Measurements from ENCODE around the gene ESRRA.

Gene ESRRA

DNA sequence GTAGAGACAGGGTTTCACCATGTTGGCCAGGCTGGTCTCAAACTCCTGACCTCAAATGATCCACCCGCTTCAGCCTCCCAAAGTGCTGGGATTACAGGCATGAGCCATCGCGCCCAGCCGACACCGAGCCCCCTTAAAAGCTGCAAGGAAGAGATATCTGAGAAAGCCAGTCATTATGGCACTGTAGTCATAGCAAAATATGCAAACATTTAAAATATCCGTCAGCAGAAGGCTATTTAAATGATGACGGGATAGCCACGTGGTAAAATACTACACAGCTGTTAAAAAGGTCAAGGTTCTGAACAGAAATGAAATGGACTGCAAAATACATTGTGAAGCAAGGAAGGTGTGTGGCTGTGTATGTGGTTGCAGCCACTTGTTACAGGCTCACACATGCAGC is 28.2 kb downstream of the ESRRA start:
- no peaks in the 10 kb centered on the region for H3K27me3 Mint-ChIP-seq
- no peak overlapping the region for H3K27ac Mint-ChIP-seq
- H3K4me1 Mint-ChIP-seq = peaks cover 23 to 39% of the 10 kb centered on the region in 2 donors
- no peak for DNase-seq
- H3K36me3 Mint-ChIP-seq = peaks cover 8 to 11% of the 10 kb centered on the region in 2 donors
- no peaks in the 10 kb centered on the region for H3K9me3 Mint-ChIP-seq
- H3K4me3 Mint-ChIP-seq = no peak overlapping the region
- no peak for ATAC-seq (replicated peaks)

DNA sequence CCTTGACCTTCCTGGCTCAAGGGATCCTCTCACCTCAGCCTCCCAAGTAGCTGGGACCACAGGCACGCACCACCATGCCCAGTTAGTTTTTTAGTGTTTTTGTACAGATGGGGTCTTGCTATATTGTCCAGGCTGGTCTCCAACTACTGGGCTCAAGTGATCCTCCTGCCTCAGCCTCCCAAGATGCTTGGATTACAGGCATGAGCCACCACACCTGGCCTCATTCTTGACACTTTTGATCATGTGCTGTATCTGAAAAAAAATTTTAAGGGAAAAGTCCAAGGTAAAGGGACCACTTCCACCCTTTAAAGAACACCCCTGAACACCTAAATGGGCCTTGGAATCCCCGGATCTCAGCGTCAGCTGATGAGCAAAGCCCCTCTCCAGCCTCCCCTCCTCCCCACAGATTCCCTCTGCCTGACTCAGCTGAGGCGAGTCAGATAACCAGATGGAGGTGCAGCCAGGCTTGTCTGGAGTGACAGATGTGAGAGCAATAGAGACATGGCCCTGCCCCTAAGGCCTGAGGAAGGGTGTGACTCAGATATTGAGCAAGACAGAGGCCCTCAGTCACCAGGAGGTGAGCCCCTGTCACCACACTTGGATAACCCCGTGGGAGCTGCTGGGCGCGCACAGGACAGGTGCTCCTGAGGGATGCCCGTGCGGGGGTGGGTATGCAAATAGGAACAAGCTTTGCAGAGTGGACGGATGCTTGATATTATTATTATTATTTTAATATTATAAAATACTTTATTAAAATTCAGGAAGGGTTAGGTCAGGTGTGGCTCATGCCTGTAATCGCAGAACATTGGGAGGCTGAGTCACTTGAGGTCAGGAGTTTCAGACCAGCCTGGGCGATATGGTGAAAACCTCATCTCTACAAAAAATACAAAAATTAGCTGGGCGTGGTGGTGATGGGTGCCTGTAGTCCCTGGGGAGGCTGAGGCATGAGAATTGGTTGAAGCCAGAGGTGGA is 29.7 kb downstream of the ESRRA start:
- peak overlapping the region; percentile 67 to 79 for H3K4me3 Mint-ChIP-seq
- no peaks in the 10 kb centered on the region for H3K9me3 Mint-ChIP-seq
- H3K27ac Mint-ChIP-seq = peak overlapping the region; percentile 94
- peaks cover 8 to 16% of the 10 kb centered on the region in 2 donors for H3K36me3 Mint-ChIP-seq
- DNase-seq (peak; percentile 82), ATAC-seq (replicated peaks) (peak; percentile 82 to 83)
- peaks cover 27 to 52% of the 10 kb centered on the region in 2 donors for H3K4me1 Mint-ChIP-seq
- H3K27me3 Mint-ChIP-seq = no peaks in the 10 kb centered on the region

DNA sequence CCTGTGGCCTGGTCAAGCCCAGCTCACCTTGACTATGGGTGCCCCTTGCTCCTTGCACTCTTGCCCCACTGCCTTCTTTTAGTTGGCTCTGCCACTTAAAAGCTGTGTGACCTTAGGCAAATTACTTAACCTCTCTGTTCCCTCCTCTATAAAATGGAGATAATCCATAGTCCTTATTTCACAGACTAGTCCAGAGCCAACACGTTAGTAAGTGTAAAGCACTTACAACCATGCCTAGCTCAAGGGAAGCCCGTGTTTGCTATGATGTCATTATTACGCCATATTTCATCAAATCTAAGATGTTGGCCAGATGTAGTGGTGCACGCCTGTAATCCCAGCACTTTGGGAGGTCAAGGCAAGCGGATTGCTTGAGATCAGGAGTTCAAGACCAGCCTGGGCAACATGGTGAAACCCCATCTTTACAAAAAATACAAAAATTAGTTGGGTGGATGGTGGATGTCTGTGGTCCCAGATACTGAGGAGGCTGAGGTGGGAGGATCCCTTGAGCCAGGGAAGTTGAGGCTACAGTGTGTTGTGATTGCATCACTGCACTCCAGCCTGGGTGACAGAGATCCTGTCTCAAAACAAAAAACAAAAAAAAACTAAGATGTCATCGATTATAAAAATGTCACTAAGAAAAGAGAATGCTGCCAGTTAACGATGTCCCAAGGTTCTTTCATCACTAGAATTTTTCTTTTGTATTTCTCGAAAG is 32.4 kb downstream of the ESRRA start:
- Mint-ChIP-seq H3K36me3 (peaks cover 28 to 37% of the 10 kb centered on the region in 2 donors), H3K4me3 (no peak overlapping the region), H3K4me1 (peaks cover 43 to 66% of the 10 kb centered on the region in 2 donors), H3K27me3 (no peaks in the 10 kb centered on the region), H3K9me3 (no peaks in the 10 kb centered on the region), H3K27ac (no peak overlapping the region)
- ATAC-seq (replicated peaks) (no peak), DNase-seq (no peak)

DNA sequence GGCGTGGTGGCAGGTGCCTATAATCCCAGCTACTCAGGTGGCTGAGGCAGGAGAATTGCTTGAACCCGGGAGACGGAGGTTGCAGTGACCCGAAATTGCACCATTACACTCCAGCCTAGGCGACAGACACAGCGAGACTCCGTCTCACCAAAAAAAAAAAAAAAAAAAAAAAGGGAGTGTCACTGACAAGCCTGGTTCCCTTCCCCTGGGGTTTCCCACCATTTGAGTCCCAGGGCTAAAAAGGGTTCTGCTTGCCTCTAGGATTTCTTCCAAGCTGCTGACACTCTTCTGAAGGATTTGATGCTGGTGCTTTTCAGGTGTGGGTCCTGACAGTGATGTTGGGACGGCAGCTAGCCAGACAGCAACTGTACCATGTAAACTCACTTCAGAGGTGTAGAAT is 33.4 kb downstream of the ESRRA start:
- no peaks in the 10 kb centered on the region for H3K9me3 Mint-ChIP-seq
- ATAC-seq (replicated peaks) (no peak), DNase-seq (no peak)
- peak overlapping the region; percentile 97 for H3K27ac Mint-ChIP-seq
- no peaks in the 10 kb centered on the region for H3K27me3 Mint-ChIP-seq
- peaks cover 42 to 74% of the 10 kb centered on the region in 2 donors for H3K4me1 Mint-ChIP-seq
- peak overlapping the region; percentile 93 to 99 for H3K4me3 Mint-ChIP-seq
- H3K36me3 Mint-ChIP-seq = peaks cover 31 to 38% of the 10 kb centered on the region in 2 donors

DNA sequence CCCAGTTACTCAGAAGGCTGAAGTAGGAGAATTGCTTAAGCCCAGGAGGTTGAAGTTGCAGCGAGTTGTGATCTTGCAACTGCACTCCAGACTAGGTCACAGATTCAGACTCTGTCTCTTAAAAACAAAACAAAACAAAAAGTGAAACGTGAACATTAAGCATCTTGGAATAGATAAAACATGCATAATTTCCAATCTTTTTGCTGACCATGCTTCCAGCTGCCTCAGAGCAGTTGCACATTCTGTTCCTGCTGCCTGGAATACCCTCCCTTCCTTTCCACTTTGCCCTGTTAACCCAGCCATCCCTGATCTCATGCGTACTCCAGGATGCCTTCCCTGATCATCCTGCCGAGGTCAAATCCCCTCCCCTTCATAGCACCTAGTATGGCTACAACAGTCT is 34.0 kb downstream of the ESRRA start:
- H3K9me3 Mint-ChIP-seq = no peaks in the 10 kb centered on the region
- H3K4me1 Mint-ChIP-seq = peaks cover 41 to 70% of the 10 kb centered on the region in 2 donors
- no peaks in the 10 kb centered on the region for H3K27me3 Mint-ChIP-seq
- ATAC-seq (replicated peaks) (no peak), DNase-seq (no peak)
- peak overlapping the region; percentile 93 to 99 for H3K4me3 Mint-ChIP-seq
- H3K36me3 Mint-ChIP-seq = peaks cover 35 to 40% of the 10 kb centered on the region in 2 donors
- peak overlapping the region; percentile 97 for H3K27ac Mint-ChIP-seq

DNA sequence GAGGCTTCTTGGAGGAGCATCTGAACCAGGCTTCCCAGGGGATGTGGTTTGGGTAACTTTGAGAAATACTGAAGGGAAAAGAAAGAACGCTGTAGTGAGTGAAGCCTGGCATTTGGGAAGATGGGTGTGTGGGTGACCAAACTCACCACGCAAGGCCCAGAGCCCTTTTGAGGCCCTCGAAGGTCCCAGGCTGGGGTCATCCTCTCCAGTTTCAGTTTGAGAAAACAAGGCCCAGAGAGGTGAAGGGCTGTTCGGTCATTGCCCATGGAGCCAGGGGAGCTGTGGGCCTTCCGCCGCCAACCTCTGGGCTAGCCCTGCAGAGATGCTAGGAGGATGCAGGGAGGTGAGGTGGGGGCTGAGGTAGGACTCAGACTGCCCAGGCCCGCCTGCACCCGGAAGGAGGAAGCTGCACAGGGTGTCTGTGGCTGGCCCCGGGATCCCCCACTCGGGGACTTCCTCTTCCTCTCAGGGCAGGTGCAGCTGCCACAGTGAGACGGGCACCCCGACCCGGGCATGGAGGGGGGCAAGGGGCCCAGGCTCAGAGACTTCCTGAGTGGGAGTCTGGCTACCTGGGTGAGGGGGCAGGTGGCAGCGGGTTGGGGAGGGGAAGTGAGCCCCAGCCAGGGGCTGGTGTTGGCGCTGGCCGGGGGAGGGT is 34.6 kb downstream of the ESRRA start, which contains the start of gene CCDC88B:
CCDC88B (plus strand) TSS at position 451 of the 655 bp plus-strand sequence; CDS start at position 514, 63 bp downstream.
- Mint-ChIP-seq H3K27ac (peak within 1 kb of the TSS; percentile 97), H3K9me3 (no peaks in the 10 kb centered on the region), H3K27me3 (no peaks in the 10 kb centered on the region), H3K4me3 (peak within 1 kb of the TSS; percentile 93 to 99), H3K36me3 (peaks cover 37 to 44% of the 10 kb centered on the region in 2 donors), H3K4me1 (peaks cover 39 to 73% of the 10 kb centered on the region in 2 donors)
- DNase-seq = peak; percentile 88
- ATAC-seq (replicated peaks) = peak; percentile 84 to 86

DNA sequence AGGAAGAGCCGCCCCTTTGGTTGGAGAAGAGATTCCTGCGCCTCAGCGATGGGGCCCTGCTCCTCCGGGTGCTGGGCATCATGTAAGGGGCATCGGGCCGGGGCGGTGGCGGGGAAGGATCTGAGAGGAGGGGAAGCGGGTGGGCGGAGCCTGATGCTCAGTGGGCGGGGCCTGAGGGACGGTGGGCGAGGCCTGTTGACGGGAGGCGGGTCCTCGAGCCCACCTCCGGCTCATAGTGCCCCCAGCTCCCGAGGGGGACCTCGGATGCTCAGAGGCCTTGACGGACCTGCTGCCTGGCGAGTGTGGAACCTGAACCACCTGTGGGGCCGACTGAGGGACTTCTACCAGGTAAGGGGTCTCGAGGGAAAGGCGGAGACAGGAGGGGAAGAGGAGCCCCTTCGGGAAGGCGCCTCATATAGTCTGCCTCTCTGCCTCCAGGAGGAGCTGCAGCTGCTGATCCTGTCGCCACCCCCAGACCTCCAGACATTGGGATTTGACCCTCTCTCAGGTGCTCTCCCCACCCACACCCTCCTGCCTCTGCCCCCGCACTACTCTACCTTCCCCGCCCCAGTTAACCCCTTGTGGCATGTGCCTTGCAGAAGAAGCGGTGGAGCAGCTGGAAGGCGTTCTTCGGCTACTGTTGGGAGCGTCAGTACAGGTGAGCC is 35.5 kb downstream of the ESRRA start:
- peaks cover 37 to 73% of the 10 kb centered on the region in 2 donors for H3K4me1 Mint-ChIP-seq
- peaks cover 44 to 50% of the 10 kb centered on the region in 2 donors for H3K36me3 Mint-ChIP-seq
- H3K9me3 Mint-ChIP-seq = no peaks in the 10 kb centered on the region
- ATAC-seq (replicated peaks) = peak; percentile 61 to 65
- no peaks in the 10 kb centered on the region for H3K27me3 Mint-ChIP-seq
- peak; percentile 74 for DNase-seq
- peak overlapping the region; percentile 97 for H3K27ac Mint-ChIP-seq
- H3K4me3 Mint-ChIP-seq = peak overlapping the region; percentile 93 to 99

DNA sequence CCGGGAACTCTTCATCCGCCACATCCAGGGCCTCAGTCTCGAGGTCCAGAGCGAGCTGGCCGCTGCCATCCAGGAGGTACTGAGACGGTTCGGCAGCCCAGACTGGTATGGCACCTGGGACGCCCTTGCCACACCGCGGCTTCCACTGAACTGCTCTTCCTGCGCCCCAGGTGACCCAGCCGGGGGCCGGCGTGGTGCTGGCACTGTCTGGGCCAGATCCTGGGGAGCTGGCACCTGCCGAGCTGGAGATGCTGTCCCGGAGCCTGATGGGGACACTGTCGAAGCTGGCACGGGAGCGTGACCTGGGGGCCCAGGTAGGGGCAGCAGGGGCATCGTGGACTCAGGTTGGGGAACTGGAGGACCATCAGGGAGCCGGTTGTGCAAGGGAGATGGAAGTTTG is 36.1 kb downstream of the ESRRA start:
- DNase-seq = no peak
- Mint-ChIP-seq H3K36me3 (peaks cover 49 to 53% of the 10 kb centered on the region in 2 donors), H3K4me1 (peaks cover 39 to 72% of the 10 kb centered on the region in 2 donors), H3K4me3 (peak overlapping the region; percentile 93 to 99), H3K27me3 (no peaks in the 10 kb centered on the region), H3K9me3 (no peaks in the 10 kb centered on the region), H3K27ac (peak overlapping the region; percentile 9)
- no peak for ATAC-seq (replicated peaks)

DNA sequence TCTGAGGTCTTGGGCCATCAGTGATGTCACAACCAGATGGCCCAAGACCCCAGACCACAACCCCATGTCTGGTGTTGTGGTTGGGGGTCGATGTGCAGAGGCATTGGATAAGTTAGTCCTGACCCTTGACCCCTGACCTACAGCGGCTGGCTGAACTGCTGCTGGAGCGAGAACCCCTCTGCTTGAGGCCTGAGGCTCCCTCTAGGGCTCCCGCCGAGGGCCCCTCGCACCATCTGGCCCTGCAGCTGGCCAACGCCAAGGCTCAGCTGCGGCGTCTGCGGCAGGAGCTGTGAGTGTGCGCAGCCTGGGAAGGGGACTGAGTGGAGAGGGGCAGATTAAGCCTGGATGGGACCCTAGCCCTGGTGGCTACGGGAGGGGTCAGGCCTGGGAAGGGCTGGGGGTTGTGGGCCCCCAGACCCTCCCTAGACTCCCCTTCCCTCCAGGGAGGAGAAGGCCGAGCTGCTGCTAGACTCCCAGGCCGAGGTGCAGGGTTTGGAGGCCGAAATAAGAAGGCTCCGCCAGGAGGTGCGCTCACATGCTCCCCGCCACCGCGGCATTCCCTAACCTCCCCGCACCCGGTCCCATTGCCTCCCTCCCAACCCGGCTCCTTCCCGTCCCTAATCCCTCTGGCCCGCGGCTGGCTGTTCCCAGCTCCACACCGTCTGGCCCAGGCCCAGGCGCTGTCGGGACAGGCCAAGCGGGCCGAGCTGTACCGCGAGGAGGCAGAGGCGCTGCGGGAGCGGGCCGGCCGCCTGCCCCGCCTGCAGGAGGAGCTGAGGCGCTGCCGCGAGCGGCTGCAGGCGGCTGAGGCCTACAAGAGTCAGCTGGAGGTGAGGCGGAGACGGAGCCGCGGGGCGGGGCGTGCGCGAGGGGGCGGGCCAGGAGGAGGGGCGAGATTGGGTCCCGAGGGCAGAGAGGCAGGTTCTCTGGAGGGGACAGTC is 36.8 kb downstream of the ESRRA start:
- Mint-ChIP-seq H3K36me3 (peaks cover 54 to 56% of the 10 kb centered on the region in 2 donors), H3K27ac (peak overlapping the region; percentile 66), H3K9me3 (no peaks in the 10 kb centered on the region)

DNA sequence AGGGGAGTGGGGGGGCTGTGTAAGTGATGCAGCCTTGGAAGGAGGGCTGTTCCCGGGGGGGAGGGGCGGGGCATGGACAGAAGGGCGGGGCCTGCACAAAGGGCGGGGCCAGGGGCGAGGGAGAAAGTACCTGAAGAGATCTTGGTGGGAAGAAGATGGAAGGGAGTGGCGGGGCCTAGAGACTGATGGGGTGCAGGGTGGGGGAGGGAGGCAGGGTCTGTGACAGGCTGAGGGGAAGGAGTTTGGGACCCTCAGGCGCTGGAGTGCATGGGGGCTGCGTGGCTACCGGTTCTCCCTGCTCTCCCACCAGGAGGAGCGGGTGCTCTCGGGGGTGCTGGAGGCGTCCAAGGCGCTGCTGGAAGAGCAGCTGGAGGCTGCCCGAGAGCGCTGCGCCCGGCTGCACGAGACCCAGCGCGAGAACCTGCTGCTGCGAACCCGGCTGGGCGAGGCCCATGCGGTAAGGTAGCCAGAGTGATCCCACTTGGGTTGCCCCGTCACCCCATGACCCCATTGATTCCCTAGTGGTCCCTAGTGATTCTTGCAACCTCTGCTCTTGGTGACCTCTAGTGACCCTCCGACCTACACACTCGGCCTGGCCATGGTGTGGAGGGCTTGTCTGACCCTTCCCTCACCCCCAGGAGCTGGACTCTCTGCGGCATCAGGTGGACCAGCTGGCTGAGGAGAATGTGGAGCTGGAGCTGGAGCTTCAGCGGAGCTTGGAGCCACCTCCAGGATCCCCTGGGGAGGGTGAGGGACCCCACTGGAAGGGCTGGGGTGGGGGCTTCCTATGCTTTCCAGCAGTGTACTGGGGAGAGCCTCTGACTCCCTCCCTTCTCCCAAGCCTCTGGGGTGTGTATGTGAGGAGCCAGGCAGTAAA is 37.8 kb downstream of the ESRRA start:
- no peak overlapping the region for H3K27ac Mint-ChIP-seq
- ATAC-seq (replicated peaks) (no peak), DNase-seq (no peak)
- H3K9me3 Mint-ChIP-seq = no peaks in the 10 kb centered on the region
- peaks cover 54 to 59% of the 10 kb centered on the region in 2 donors for H3K36me3 Mint-ChIP-seq
- peaks cover 42 to 69% of the 10 kb centered on the region in 2 donors for H3K4me1 Mint-ChIP-seq
- peak overlapping the region; percentile 48 to 70 for H3K4me3 Mint-ChIP-seq
- no peaks in the 10 kb centered on the region for H3K27me3 Mint-ChIP-seq

More for the DNA sequence above, 36.8 kb downstream of the ESRRA start:
- ATAC-seq (replicated peaks) (peak; percentile 60 to 63), DNase-seq (peak; percentile 81)
- Mint-ChIP-seq H3K4me1 (peaks cover 40 to 69% of the 10 kb centered on the region in 2 donors), H3K4me3 (peak overlapping the region; percentile 93 to 99), H3K27me3 (no peaks in the 10 kb centered on the region)

DNA sequence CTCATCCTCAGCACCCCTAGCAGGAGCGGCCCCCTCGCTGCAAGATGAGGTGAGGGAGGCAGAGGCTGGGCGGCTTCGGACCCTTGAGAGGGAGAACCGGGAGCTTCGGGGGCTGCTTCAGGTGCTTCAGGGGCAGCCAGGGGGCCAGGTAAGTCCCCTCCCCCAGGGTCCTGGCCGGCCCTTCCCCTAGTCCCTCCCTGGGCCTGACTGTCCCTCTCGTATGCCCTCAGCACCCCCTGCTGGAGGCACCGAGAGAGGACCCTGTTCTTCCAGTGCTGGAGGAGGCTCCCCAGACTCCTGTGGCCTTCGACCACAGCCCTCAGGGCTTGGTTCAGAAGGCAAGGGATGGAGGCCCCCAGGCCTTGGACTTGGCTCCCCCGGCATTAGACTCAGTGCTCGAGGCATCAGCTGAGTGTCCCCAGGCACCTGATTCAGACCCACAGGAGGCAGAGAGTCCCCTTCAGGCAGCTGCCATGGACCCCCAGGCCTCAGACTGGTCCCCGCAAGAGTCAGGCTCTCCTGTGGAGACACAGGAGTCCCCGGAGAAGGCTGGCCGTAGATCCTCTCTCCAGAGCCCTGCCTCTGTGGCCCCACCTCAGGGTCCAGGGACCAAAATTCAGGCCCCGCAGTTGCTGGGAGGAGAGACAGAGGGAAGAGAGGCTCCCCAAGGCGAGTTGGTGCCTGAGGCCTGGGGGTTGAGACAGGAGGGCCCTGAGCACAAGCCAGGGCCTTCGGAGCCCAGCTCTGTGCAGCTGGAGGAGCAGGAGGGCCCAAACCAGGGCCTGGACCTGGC is 38.6 kb downstream of the ESRRA start:
- no peaks in the 10 kb centered on the region for H3K9me3 Mint-ChIP-seq
- ATAC-seq (replicated peaks) (no peak), DNase-seq (no peak)
- peaks cover 57 to 63% of the 10 kb centered on the region in 2 donors for H3K36me3 Mint-ChIP-seq
- H3K27ac Mint-ChIP-seq = no peak overlapping the region
- peaks cover 42 to 66% of the 10 kb centered on the region in 2 donors for H3K4me1 Mint-ChIP-seq
- H3K4me3 Mint-ChIP-seq = no peak overlapping the region
- no peaks in the 10 kb centered on the region for H3K27me3 Mint-ChIP-seq
